ENCODE results near the gene NUS1.

Gene NUS1

GRCh38 chr6:117728626-117729025, 53.4 kb downstream of the NUS1 start:
- Histone ChIP-seq H2BK5ac (ENCODE audit: low read depth, low read length, poor library complexity, severe bottlenecking) (no peak overlapping the region), H3K4me2 (ENCODE audit: low read length, poor library complexity, severe bottlenecking) (no peak overlapping the region), H2AK5ac (ENCODE audit: low read length, severe bottlenecking) (no peak overlapping the region), H3K27ac (ENCODE audit: low read length, poor library complexity, severe bottlenecking) (no peak overlapping the region), H3K27me3 (ENCODE audit: control insufficient read depth in 1 of 2, insufficient read depth in 1 of 2, low read length in 2 of 2) (no peaks in the 10 kb centered on the region), H3K36me3 (ENCODE audit: control insufficient read depth in 1 of 2, insufficient read depth in 2 of 2, low read depth in 1 of 2, low read length in 2 of 2) (no peaks in the 10 kb centered on the region), H2AFZ (ENCODE audit: low read depth, low read length) (no peak overlapping the region), H3K9me3 (ENCODE audit: control insufficient read depth, low read length) (no peaks in the 10 kb centered on the region), H3K4ac (ENCODE audit: low read depth in 1 of 2, low read length in 2 of 2) (no peak overlapping the region), H3K18ac (ENCODE audit: low read depth in 1 of 2, low read length in 2 of 2) (no peak overlapping the region), H2BK12ac (ENCODE audit: low read length in 2 of 2) (no peak overlapping the region), H3K23ac (ENCODE audit: low read length in 2 of 2) (no peak overlapping the region), H2BK120ac (ENCODE audit: low read depth, low read length) (no peak overlapping the region), H2BK15ac (ENCODE audit: low read depth, poor library complexity, severe bottlenecking) (no peak overlapping the region), H4K91ac (ENCODE audit: low read length) (no peak overlapping the region), H3K4me3 (ENCODE audit: insufficient read depth in 1 of 2, low read depth in 1 of 2, low read length in 2 of 2) (no peak overlapping the region), H3K79me1 (replicated peaks; ENCODE audit: low read length, poor library complexity, severe bottlenecking) (no peaks in the 10 kb centered on the region), H3K4me1 (ENCODE audit: control insufficient read depth, insufficient read depth, low read depth, low read length) (no peaks in the 10 kb centered on the region), H4K8ac (ENCODE audit: low read length) (no peak overlapping the region), H3K14ac (ENCODE audit: low read length in 2 of 2) (no peak overlapping the region), H3K9ac (ENCODE audit: low read length) (no peak overlapping the region)
- no peak for DNase-seq
- WGBS = 71% methylated on average over 1 of the region's 1 CpG

- no peak overlapping the region for H2AFZ ChIP-seq (ENCODE audit: low read depth, low read length)
- H3K4me2 ChIP-seq (ENCODE audit: low read length, poor library complexity, severe bottlenecking) = no peak overlapping the region
- H2BK12ac ChIP-seq (ENCODE audit: low read length in 2 of 2) = no peak overlapping the region
- no peak for DNase-seq
- H2AK5ac ChIP-seq (ENCODE audit: low read length, severe bottlenecking) = no peak overlapping the region
- H3K4me3 ChIP-seq (ENCODE audit: insufficient read depth in 1 of 2, low read depth in 1 of 2, low read length in 2 of 2) = no peak overlapping the region
- H4K91ac ChIP-seq (ENCODE audit: low read length) = no peak overlapping the region
- 62% methylated on average over 1 of the region's 1 CpG for WGBS
- H2BK120ac ChIP-seq (ENCODE audit: low read depth, low read length) = no peak overlapping the region
- H3K14ac ChIP-seq (ENCODE audit: low read length in 2 of 2) = no peak overlapping the region
- no peaks in the 10 kb centered on the region for H3K36me3 ChIP-seq (ENCODE audit: control insufficient read depth in 1 of 2, insufficient read depth in 2 of 2, low read depth in 1 of 2, low read length in 2 of 2)
- H2BK15ac ChIP-seq (ENCODE audit: low read depth, poor library complexity, severe bottlenecking) = no peak overlapping the region
- H4K8ac ChIP-seq (ENCODE audit: low read length) = no peak overlapping the region
- no peak overlapping the region for H3K23ac ChIP-seq (ENCODE audit: low read length in 2 of 2)
- H3K27me3 ChIP-seq (ENCODE audit: control insufficient read depth in 1 of 2, insufficient read depth in 1 of 2, low read length in 2 of 2) = no peaks in the 10 kb centered on the region
- no peaks in the 10 kb centered on the region for H3K4me1 ChIP-seq (ENCODE audit: control insufficient read depth, insufficient read depth, low read depth, low read length)
- H3K79me1 ChIP-seq (replicated peaks; ENCODE audit: low read length, poor library complexity, severe bottlenecking) = no peaks in the 10 kb centered on the region
- no peaks in the 10 kb centered on the region for H3K9me3 ChIP-seq (ENCODE audit: control insufficient read depth, low read length)
- no peak overlapping the region for H2BK5ac ChIP-seq (ENCODE audit: low read depth, low read length, poor library complexity, severe bottlenecking)
- H3K18ac ChIP-seq (ENCODE audit: low read depth in 1 of 2, low read length in 2 of 2) = no peak overlapping the region
- no peak overlapping the region for H3K4ac ChIP-seq (ENCODE audit: low read depth in 1 of 2, low read length in 2 of 2)
- no peak overlapping the region for H3K9ac ChIP-seq (ENCODE audit: low read length)
- H3K27ac ChIP-seq (ENCODE audit: low read length, poor library complexity, severe bottlenecking) = no peak overlapping the region
Observed at GRCh38 chr6:117729613-117730012, 54.3 kb downstream of the NUS1 start.

GRCh38 chr6:117733341-117733740, 58.1 kb downstream of the NUS1 start:
- Histone ChIP-seq H2AK5ac (ENCODE audit: low read length, severe bottlenecking) (no peak overlapping the region), H3K79me1 (replicated peaks; ENCODE audit: low read length, poor library complexity, severe bottlenecking) (no peaks in the 10 kb centered on the region), H3K9ac (ENCODE audit: low read length) (no peak overlapping the region), H2BK120ac (ENCODE audit: low read depth, low read length) (no peak overlapping the region), H3K4me3 (ENCODE audit: insufficient read depth in 1 of 2, low read depth in 1 of 2, low read length in 2 of 2) (no peak overlapping the region), H2BK5ac (ENCODE audit: low read depth, low read length, poor library complexity, severe bottlenecking) (no peak overlapping the region), H2BK15ac (ENCODE audit: low read depth, poor library complexity, severe bottlenecking) (no peak overlapping the region), H3K23ac (ENCODE audit: low read length in 2 of 2) (no peak overlapping the region), H3K14ac (ENCODE audit: low read length in 2 of 2) (no peak overlapping the region), H2AFZ (ENCODE audit: low read depth, low read length) (no peak overlapping the region), H3K4ac (ENCODE audit: low read depth in 1 of 2, low read length in 2 of 2) (no peak overlapping the region), H3K4me2 (ENCODE audit: low read length, poor library complexity, severe bottlenecking) (no peak overlapping the region), H3K36me3 (ENCODE audit: control insufficient read depth in 1 of 2, insufficient read depth in 2 of 2, low read depth in 1 of 2, low read length in 2 of 2) (no peaks in the 10 kb centered on the region), H4K8ac (ENCODE audit: low read length) (no peak overlapping the region), H3K27me3 (ENCODE audit: control insufficient read depth in 1 of 2, insufficient read depth in 1 of 2, low read length in 2 of 2) (no peaks in the 10 kb centered on the region), H3K4me1 (ENCODE audit: control insufficient read depth, insufficient read depth, low read depth, low read length) (no peaks in the 10 kb centered on the region), H3K27ac (ENCODE audit: low read length, poor library complexity, severe bottlenecking) (no peak overlapping the region), H2BK12ac (ENCODE audit: low read length in 2 of 2) (no peak overlapping the region), H3K18ac (ENCODE audit: low read depth in 1 of 2, low read length in 2 of 2) (no peak overlapping the region), H3K9me3 (ENCODE audit: control insufficient read depth, low read length) (no peaks in the 10 kb centered on the region), H4K91ac (ENCODE audit: low read length) (no peak overlapping the region)
- no peak for DNase-seq
- no CpG with 5 or more reads among the region's 1 CpG for WGBS

- Histone ChIP-seq H2BK5ac (ENCODE audit: low read depth, low read length, poor library complexity, severe bottlenecking) (no peak overlapping the region), H3K36me3 (ENCODE audit: control insufficient read depth in 1 of 2, insufficient read depth in 2 of 2, low read depth in 1 of 2, low read length in 2 of 2) (no peaks in the 10 kb centered on the region), H2AFZ (ENCODE audit: low read depth, low read length) (no peak overlapping the region), H3K18ac (ENCODE audit: low read depth in 1 of 2, low read length in 2 of 2) (no peak overlapping the region), H4K8ac (ENCODE audit: low read length) (no peak overlapping the region), H2BK15ac (ENCODE audit: low read depth, poor library complexity, severe bottlenecking) (no peak overlapping the region), H3K79me1 (replicated peaks; ENCODE audit: low read length, poor library complexity, severe bottlenecking) (no peaks in the 10 kb centered on the region), H2BK12ac (ENCODE audit: low read length in 2 of 2) (no peak overlapping the region), H3K4me3 (ENCODE audit: insufficient read depth in 1 of 2, low read depth in 1 of 2, low read length in 2 of 2) (no peak overlapping the region), H3K4ac (ENCODE audit: low read depth in 1 of 2, low read length in 2 of 2) (no peak overlapping the region), H4K91ac (ENCODE audit: low read length) (no peak overlapping the region), H2AK5ac (ENCODE audit: low read length, severe bottlenecking) (no peak overlapping the region), H3K14ac (ENCODE audit: low read length in 2 of 2) (no peak overlapping the region), H3K4me1 (ENCODE audit: control insufficient read depth, insufficient read depth, low read depth, low read length) (no peaks in the 10 kb centered on the region), H3K9ac (ENCODE audit: low read length) (no peak overlapping the region), H3K27ac (ENCODE audit: low read length, poor library complexity, severe bottlenecking) (no peak overlapping the region), H3K27me3 (ENCODE audit: control insufficient read depth in 1 of 2, insufficient read depth in 1 of 2, low read length in 2 of 2) (no peaks in the 10 kb centered on the region), H3K9me3 (ENCODE audit: control insufficient read depth, low read length) (peaks cover 22% of the 10 kb centered on the region), H3K4me2 (ENCODE audit: low read length, poor library complexity, severe bottlenecking) (no peak overlapping the region), H3K23ac (ENCODE audit: low read length in 2 of 2) (no peak overlapping the region), H2BK120ac (ENCODE audit: low read depth, low read length) (no peak overlapping the region)
- DNase-seq = no peak
- WGBS = 50% methylated on average over 4 of the region's 4 CpGs
Observed at GRCh38 chr6:117739869-117740268, 64.6 kb downstream of the NUS1 start.
